ENCODE results near the gene P2RY10.

DNA sequence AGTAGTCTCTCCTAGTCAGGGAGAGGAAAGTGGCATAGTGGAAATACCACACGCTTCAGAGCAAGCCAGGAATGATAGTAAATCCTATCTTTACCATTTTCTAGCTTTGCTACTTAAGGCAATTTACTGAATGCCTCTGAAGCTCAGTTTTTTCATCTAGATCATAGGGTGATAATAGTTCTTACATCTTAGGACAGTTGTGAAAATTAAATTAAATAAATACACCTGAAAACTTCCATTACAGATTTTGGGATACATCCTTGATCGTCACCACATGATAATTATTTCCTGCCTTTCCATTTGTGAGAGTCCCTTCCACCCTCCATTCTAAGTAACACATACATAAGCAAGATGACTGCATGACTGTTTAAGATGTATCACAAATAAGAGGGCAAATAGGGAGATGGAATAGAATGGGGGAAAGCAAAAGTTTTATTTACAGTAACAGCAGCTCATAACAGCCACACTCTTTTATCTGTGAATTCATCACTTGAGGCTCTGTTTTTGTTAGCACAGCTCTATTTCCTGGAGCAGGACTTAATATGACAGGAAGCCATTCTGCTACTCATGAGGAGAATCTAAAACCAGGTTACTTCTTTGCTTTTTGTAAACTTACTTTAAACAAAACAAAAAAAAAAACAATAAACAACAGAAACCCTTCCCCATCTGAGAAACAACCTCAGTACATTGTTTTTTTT, 13.4 kb downstream of the P2RY10 start:
- no peak for TF ChIP-seq CTCF (IDR thresholded peaks at IDR 0.05 in 8 of 11, conservative IDR thresholded peaks at IDR 0.05 in 3 of 11)
- TF ChIP-seq POLR2AphosphoS5 (IDR thresholded peaks at IDR 0.05): no peak

All from spleen (tissue), 7 donors.